Thyroid gland (tissue), 4 donors: ENCODE data around the gene ATXN3L. TPM values are rescaled to one million over a fixed set of nuclear protein-coding genes. Genes with fewer than 3 reads are reported as not detected.
A peak's percentile ranks its signal among the peaks of the same experiment; 100 is the strongest.

ENCODE experiments used
- DNase-seq, 2 donors: peaks; one replicate each; pipeline ENCODE4 v3.0.0-alpha.2; 2019
- H3K27ac ChIP-seq, 3 donors: fragments of 200-600 bp; sonication (generic); 1 replicate in 2 of 3; 2 replicates in 1 of 3; pipeline ENCODE4 v1.5.1; 2016 to 2019; ENCODE audit warnings: mild to moderate bottlenecking in 1 of 3, moderate library complexity in 1 of 3
- H3K27me3 ChIP-seq: fragments of 200-600 bp; sonication (generic); one replicate; pipeline ENCODE4 v1.5.1; 2019
- H3K36me3 ChIP-seq, 2 donors: fragments of 200-600 bp; sonication (generic); one replicate each; pipeline ENCODE4 v1.5.1; 2016 to 2019
- H3K4me1 ChIP-seq, 2 donors: fragments of 200-600 bp; sonication (generic); one replicate each; pipeline ENCODE4 v1.5.1; 2017 to 2019
- H3K4me3 ChIP-seq, 3 donors: fragments of 200-600 bp; sonication (generic); replicated peaks in 1 of 3; 1 replicate in 2 of 3; 2 replicates in 1 of 3; pipeline ENCODE4 v1.5.1; 2016; ENCODE audit warnings: mild to moderate bottlenecking in 1 of 3
- H3K9me3 ChIP-seq: fragments of 200-600 bp; sonication (generic); one replicate; pipeline ENCODE4 v1.5.1; 2017
- POLR2A ChIP-seq, 2 donors: fragments of 450-650 bp; IDR thresholded peaks; one replicate each; pipeline ENCODE4 v1.6.1; 2017; ENCODE audit warnings: antibody characterized with exemption in 2 of 2, mild to moderate bottlenecking in 2 of 2, moderate library complexity in 1 of 2
- WGBS, 2 donors: methylation state at CpG; one replicate each; pipeline ENCODE4 v1.1.5; 2017; 5-methylcytosine and 5-hydroxymethylcytosine counted together
- intact Hi-C: fragments of 100-400 bp; cut with DNase I; formaldehyde crosslinking; loops from one replicate; pipeline ENCODE4 v1.15.1; 2023
- total RNA-seq, 4 donors: library from RNA; depleted of rRNA; stranded (reverse); fragments of >200 nt; gene quantifications; one replicate each; pipeline ENCODE4 v1.2.3, GENCODE V29; 2016
- TF ChIP-seq, protein P1 (sequence below), 6 experiments: fragments of 200-600 bp in 3 of 6; fragments of 450-650 bp in 3 of 6; sonication (generic) in 3 of 6; IDR thresholded peaks; one replicate each; pipeline ENCODE4 v1.5.1; 2016 to 2019; ENCODE audit warnings: antibody characterized with exemption in 6 of 6, mild to moderate bottlenecking in 2 of 6, inconsistent platforms in 1 of 6, moderate library complexity in 1 of 6

ATXN3L gene
- not detected for total RNA-seq

DNA sequence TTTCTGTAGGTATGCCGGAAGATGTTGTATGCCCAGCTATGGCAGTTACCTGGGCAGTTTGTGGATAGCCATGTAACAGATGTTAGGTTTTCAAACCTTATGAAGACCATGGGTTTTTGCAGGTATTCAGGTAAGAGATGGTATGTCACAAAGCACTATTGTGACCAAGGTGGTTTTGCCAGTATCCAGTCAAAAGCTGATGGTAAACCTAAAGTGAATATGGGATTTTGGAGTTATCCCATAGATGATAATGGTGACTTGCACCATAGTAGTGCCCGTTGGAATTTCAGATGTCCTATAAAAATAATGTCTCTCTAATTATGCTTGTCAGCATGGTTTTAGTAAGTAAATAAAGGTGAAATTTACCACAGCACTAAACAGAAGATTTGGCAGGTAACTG is at the start of gene ATXN3L:
TSS of gene ATXN3L (minus strand) at position 101 of the 400 bp plus-strand sequence. CDS start 119 bp downstream, outside the sequence.
- WGBS, 2 donors = 96 to 97% methylated on average over 2 of the region's 2 CpGs
- no peak within 1 kb of the TSS for H3K4me3 ChIP-seq

DNA sequence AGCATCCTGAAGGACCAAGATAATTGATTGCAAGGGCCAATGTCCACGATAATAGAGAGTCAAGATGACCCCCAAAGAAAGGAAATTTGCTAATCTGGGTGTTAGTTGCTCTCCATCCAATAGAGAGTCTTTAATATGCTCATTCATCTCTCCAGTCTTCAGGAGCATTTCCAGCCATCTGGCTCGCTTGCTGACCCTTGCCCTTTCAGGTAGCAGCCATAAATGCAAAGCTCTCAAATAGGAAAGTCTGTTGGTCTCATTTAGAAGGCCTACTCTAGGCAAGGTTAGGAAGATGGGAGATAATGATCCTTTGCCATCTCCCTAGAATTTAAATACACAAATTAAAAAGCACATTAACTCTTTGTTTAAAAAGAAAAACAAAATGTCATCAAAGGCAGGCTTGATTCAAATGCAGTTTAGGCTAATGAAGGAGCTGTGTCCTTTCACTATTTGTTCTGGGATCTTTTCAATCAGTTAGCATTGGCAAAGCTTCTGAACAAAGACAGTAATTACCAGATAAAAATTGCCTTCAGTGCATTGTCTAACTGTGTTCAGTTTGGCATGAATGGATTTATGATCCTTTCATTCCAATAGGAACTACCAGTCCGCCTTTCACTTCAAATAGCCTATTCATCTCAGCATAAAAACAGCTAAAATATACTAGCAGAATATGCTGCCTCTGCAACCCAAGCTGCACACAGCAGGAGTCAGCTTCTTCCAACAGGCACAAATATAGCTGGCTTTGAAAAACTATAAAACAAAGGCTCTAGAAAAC is 49.6 kb upstream of the ATXN3L start:
- TF ChIP-seq, protein P1, sequence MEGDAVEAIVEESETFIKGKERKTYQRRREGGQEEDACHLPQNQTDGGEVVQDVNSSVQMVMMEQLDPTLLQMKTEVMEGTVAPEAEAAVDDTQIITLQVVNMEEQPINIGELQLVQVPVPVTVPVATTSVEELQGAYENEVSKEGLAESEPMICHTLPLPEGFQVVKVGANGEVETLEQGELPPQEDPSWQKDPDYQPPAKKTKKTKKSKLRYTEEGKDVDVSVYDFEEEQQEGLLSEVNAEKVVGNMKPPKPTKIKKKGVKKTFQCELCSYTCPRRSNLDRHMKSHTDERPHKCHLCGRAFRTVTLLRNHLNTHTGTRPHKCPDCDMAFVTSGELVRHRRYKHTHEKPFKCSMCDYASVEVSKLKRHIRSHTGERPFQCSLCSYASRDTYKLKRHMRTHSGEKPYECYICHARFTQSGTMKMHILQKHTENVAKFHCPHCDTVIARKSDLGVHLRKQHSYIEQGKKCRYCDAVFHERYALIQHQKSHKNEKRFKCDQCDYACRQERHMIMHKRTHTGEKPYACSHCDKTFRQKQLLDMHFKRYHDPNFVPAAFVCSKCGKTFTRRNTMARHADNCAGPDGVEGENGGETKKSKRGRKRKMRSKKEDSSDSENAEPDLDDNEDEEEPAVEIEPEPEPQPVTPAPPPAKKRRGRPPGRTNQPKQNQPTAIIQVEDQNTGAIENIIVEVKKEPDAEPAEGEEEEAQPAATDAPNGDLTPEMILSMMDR (IDR thresholded peaks at IDR 0.05) = no peak
- no peak for TF ChIP-seq POLR2A (IDR thresholded peaks at IDR 0.05)
- 87 to 97% methylated on average over 3 of the region's 3 CpGs for WGBS, 2 donors
- intact Hi-C loops = no loop called here

More for the DNA sequence above, at the start of gene ATXN3L:
- intact Hi-C loops = no loop called here
- TF ChIP-seq, protein P1 (IDR thresholded peaks at IDR 0.05) = no peak
- no peak for TF ChIP-seq POLR2A (IDR thresholded peaks at IDR 0.05)
- H3K4me1 ChIP-seq = no peaks in the 10 kb centered on the region
- no peak within 1 kb of the TSS for H3K27ac ChIP-seq
- DNase-seq = no peak
- H3K27me3 ChIP-seq = no peaks in the 10 kb centered on the region
- no peaks in the 10 kb centered on the region for H3K36me3 ChIP-seq
- H3K9me3 ChIP-seq = no peaks in the 10 kb centered on the region

GRCh38 chrX:13367950-13368349 is 48.1 kb upstream of the ATXN3L start:
- DNase-seq = no peak
- H3K27ac ChIP-seq = no peak overlapping the region
- no peak for TF ChIP-seq POLR2A (IDR thresholded peaks at IDR 0.05)
- no peaks in the 10 kb centered on the region for H3K9me3 ChIP-seq
- no peaks in the 10 kb centered on the region for H3K27me3 ChIP-seq
- no peaks in the 10 kb centered on the region for H3K4me1 ChIP-seq
- 90 to 91% methylated on average over 7 of the region's 7 CpGs for WGBS, 2 donors
- intact Hi-C loops = no loop called here
- no peak overlapping the region for H3K4me3 ChIP-seq
- no peaks in the 10 kb centered on the region for H3K36me3 ChIP-seq

More for the DNA sequence above, 49.6 kb upstream of the ATXN3L start:
- no peak overlapping the region for H3K4me3 ChIP-seq
- H3K27me3 ChIP-seq = no peaks in the 10 kb centered on the region
- DNase-seq = no peak
- H3K27ac ChIP-seq = no peak overlapping the region
- H3K4me1 ChIP-seq = no peaks in the 10 kb centered on the region
- no peaks in the 10 kb centered on the region for H3K36me3 ChIP-seq
- H3K9me3 ChIP-seq = no peaks in the 10 kb centered on the region

DNA sequence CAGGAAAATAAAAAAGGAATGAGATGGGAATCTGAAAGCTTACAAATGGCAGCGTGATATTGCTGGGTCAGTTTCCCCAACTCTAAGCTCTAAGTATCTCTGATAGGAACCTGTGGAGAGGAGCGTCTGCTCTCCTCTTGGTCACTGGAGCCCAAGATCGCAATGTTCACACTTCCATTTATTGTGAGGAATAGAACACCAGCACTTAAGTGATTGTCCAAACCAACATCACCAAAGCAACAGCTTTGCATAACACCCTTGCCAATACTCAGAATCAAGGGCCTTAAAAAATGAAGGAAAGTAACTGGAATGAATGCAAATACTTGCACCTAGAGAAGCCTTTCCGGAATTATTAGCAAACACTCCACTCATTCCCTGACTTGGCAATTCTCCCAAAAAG is 46.8 kb upstream of the ATXN3L start:
- H3K4me1 ChIP-seq = no peaks in the 10 kb centered on the region
- H3K27ac ChIP-seq = no peak overlapping the region
- no peaks in the 10 kb centered on the region for H3K27me3 ChIP-seq
- WGBS, 2 donors = 90% methylated on average over 4 of the region's 4 CpGs
- intact Hi-C loops = no loop called here
- no peaks in the 10 kb centered on the region for H3K9me3 ChIP-seq
- TF ChIP-seq POLR2A (IDR thresholded peaks at IDR 0.05) = no peak
- no peak for DNase-seq
- no peak overlapping the region for H3K4me3 ChIP-seq
- no peaks in the 10 kb centered on the region for H3K36me3 ChIP-seq

- TF ChIP-seq POLR2A (IDR thresholded peaks at IDR 0.05) = no peak
- TF ChIP-seq, protein P1 (IDR thresholded peaks at IDR 0.05) = no peak
- 73 to 91% methylated on average over 4 to 5 of the region's 5 CpGs for WGBS, 2 donors
- no peak overlapping the region for H3K27ac ChIP-seq
Observed at GRCh38 chrX:13365161-13365560, 45.3 kb upstream of the ATXN3L start.

DNA sequence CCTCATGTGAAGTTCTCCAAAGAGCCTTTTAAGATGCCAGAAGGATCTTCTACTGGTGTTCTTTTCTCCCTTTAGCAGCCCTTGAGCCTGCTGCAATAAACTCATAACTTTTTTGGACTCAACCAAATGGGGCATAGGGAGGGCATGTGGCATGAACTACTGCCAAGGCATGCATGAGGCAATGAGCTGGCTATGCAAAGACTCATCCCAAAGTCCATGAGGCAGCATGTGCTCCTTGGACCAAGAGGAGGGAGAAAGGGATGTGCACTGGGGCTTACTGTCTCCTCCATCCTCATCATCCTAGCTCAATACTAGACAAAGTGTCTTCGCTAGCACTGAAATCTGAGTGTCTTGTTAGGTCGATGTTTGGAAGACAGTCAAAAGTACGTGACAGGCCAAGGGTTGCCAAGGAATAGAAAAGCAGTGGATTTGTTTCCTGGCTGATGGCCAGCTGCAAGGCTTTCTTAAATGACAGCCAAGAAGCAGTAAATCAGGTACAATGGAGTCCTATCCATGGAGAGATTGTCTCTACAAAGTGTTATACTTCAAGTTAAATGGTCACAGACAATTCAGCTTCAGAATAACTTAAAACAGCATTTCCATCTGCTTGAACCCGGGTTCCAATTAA is 44.5 kb upstream of the ATXN3L start:
- intact Hi-C loops = no loop called here
- no peak overlapping the region for H3K4me3 ChIP-seq
- H3K27ac ChIP-seq = no peak overlapping the region
- TF ChIP-seq POLR2A (IDR thresholded peaks at IDR 0.05) = no peak
- TF ChIP-seq, protein P1 (IDR thresholded peaks at IDR 0.05) = no peak
- no peaks in the 10 kb centered on the region for H3K4me1 ChIP-seq
- no peaks in the 10 kb centered on the region for H3K36me3 ChIP-seq
- H3K9me3 ChIP-seq = no peaks in the 10 kb centered on the region
- DNase-seq = peak in 1 of 2 donors; percentile 18
- WGBS, 2 donors = 67 to 77% methylated on average over 3 to 4 of the region's 4 CpGs
- no peaks in the 10 kb centered on the region for H3K27me3 ChIP-seq

More at GRCh38 chrX:13365161-13365560, 45.3 kb upstream of the ATXN3L start:
- intact Hi-C loops = no loop called here
- Histone ChIP-seq H3K36me3 (no peaks in the 10 kb centered on the region), H3K4me1 (no peaks in the 10 kb centered on the region), H3K9me3 (no peaks in the 10 kb centered on the region), H3K4me3 (no peak overlapping the region), H3K27me3 (no peaks in the 10 kb centered on the region)
- DNase-seq = no peak
